Endothelial cell of umbilical vein (primary cell): ENCODE measurements around the gene DUSP16. TPM values are rescaled to one million over a fixed set of nuclear protein-coding genes. Genes with fewer than 3 reads are reported as not detected.

ENCODE experiments used
- BruUV-seq: library from RNA; stranded (reverse); fragments of 400-500 nt; replicated peaks from 2 replicates; lab custom pipeline; 2021; lab: Mats Ljungman, UMichigan
- CTCF ChIA-PET: fragments of 300-600, 350-600 bp; sonication (Branson Sonifier 250); formaldehyde crosslinking; loops from one replicate; lab custom pipeline; 2021; ENCODE audit warnings: antibody characterized with exemption, inconsistent platforms; lab: Charles Lee
- POLR2A ChIA-PET: fragments of 300-600, 350-600 bp; sonication (Branson Sonifier 250); formaldehyde crosslinking; loops from one replicate; lab custom pipeline; 2021; ENCODE audit warnings: antibody characterized with exemption, inconsistent platforms; lab: Charles Lee
- DNase-seq: peaks from one replicate; pipeline ENCODE4 v3.0.0-alpha.2; 2011; ENCODE audit warnings: low read depth, low spot score
- FAIRE-seq: peaks from 2 replicates; lab custom pipeline; 2011; peaks lifted over from hg19 to GRCh38; lab: Jason Lieb, UNC
- H2AFZ ChIP-seq: 2 replicates; pipeline ENCODE4 v1.6.0; 2012; ENCODE audit warnings: low read depth, low read length, control low read depth, inconsistent platforms
- H3K27ac ChIP-seq: 2 replicates; pipeline ENCODE4 v1.5.1; 2011; ENCODE audit warnings: low read depth, mild to moderate bottlenecking, control low read depth, low read length, moderate library complexity; ENCODE audit not compliant: insufficient read depth
- H3K27me3 ChIP-seq, 2 experiments: 2 replicates each; pipeline versions ENCODE4 v1.6.0 to v1.6.1; 2011; ENCODE audit warnings: low read length in 2 of 2, mixed read lengths in 1 of 2; ENCODE audit not compliant: control insufficient read depth in 2 of 2, insufficient read depth in 2 of 2
- H3K36me3 ChIP-seq, 2 experiments: 2 replicates in 1 of 2; 3 replicates in 1 of 2; pipeline ENCODE4 v1.5.1; 2011; ENCODE audit warnings: low read length in 2 of 2, mild to moderate bottlenecking in 1 of 2, moderate library complexity in 1 of 2; ENCODE audit not compliant: control insufficient read depth in 2 of 2, insufficient read depth in 2 of 2; ENCODE audit errors: extremely low read depth in 1 of 2
- H3K4me1 ChIP-seq: 3 replicates; pipeline ENCODE4 v1.5.1; 2011; ENCODE audit warnings: mild to moderate bottlenecking, low read length; ENCODE audit not compliant: control insufficient read depth, insufficient read depth; ENCODE audit errors: extremely low read depth
- H3K4me2 ChIP-seq: 2 replicates; pipeline ENCODE4 v1.6.1; 2011; ENCODE audit warnings: low read length, control low read depth, mixed read lengths; ENCODE audit not compliant: insufficient read depth
- H3K4me3 ChIP-seq, 3 experiments: fragments of 200-600 bp in 1 of 3; sonication (generic), shearing (Covaris generic) in 1 of 3; replicated peaks in 1 of 3; 2 replicates each; pipeline ENCODE4 v1.5.1; 2011 to 2016; ENCODE audit warnings: control low read depth in 3 of 3, low read length in 3 of 3, mild to moderate bottlenecking in 2 of 3, inconsistent platforms in 1 of 3, low read depth in 1 of 3, moderate library complexity in 1 of 3; ENCODE audit not compliant: insufficient read depth in 1 of 3
- H3K79me2 ChIP-seq: 2 replicates; pipeline ENCODE4 v1.6.0; 2012; ENCODE audit warnings: low read length, inconsistent platforms; ENCODE audit not compliant: control insufficient read depth, insufficient read depth
- H3K9ac ChIP-seq: replicated peaks from 2 replicates; pipeline ENCODE3; 2011; ENCODE audit warnings: low read length, control low read depth; ENCODE audit not compliant: insufficient read depth; ENCODE audit errors: extremely low read depth
- H3K9me1 ChIP-seq: replicated peaks from 3 replicates; pipeline ENCODE4 v1.6.0; 2011; ENCODE audit warnings: mild to moderate bottlenecking, low read length; ENCODE audit not compliant: control insufficient read depth, insufficient read depth; ENCODE audit errors: extremely low read depth
- H3K9me3 ChIP-seq: replicated peaks from 2 replicates; pipeline ENCODE4 v1.5.1; 2012; ENCODE audit warnings: low read length, inconsistent platforms; ENCODE audit not compliant: control insufficient read depth, insufficient read depth
- H4K20me1 ChIP-seq: replicated peaks from 2 replicates; pipeline ENCODE3; 2011; ENCODE audit warnings: mild to moderate bottlenecking, low read length; ENCODE audit not compliant: control insufficient read depth, insufficient read depth; ENCODE audit errors: extremely low read depth
- CTCF ChIP-seq, 2 donors: IDR thresholded peaks; 1 replicate in 1 of 2; 2 replicates in 1 of 2; pipeline ENCODE4 v1.5.1; 2011; ENCODE audit warnings: low read length in 2 of 2, mild to moderate bottlenecking in 2 of 2, moderate library complexity in 2 of 2, control low read depth in 1 of 2, inconsistent platforms in 1 of 2, low read depth in 1 of 2; ENCODE audit not compliant: insufficient read depth in 1 of 2; ENCODE audit errors: extremely low read depth in 1 of 2
- EZH2 ChIP-seq: IDR thresholded peaks from 2 replicates; pipeline ENCODE4 v1.6.1; 2012; ENCODE audit warnings: borderline replicate concordance, low read depth, mild to moderate bottlenecking, moderate library complexity, low read length, inconsistent platforms; ENCODE audit not compliant: severe bottlenecking
- FOS ChIP-seq: IDR thresholded peaks from 2 replicates; pipeline ENCODE4 v1.6.1; 2011; ENCODE audit warnings: mild to moderate bottlenecking, low read length, moderate library complexity, borderline replicate concordance; ENCODE audit not compliant: insufficient read depth
- GATA2 ChIP-seq: IDR thresholded peaks from 2 replicates; pipeline ENCODE4 v1.7.0; 2011; ENCODE audit warnings: low read depth, mild to moderate bottlenecking, moderate library complexity, mixed read lengths, low read length; ENCODE audit not compliant: insufficient read length, insufficient read depth
- JUN ChIP-seq: IDR thresholded peaks from 2 replicates; pipeline ENCODE4 v1.6.1; 2011; ENCODE audit warnings: borderline replicate concordance, low read depth; ENCODE audit not compliant: insufficient read length, insufficient read depth
- MAX ChIP-seq: IDR thresholded peaks from 2 replicates; pipeline ENCODE4 v1.6.1; 2011; ENCODE audit not compliant: insufficient read depth, insufficient read length
- MYC ChIP-seq: IDR thresholded peaks from one replicate; pipeline ENCODE4 v1.6.1; 2011; ENCODE audit warnings: mild to moderate bottlenecking, low read depth, low read length
- POLR2A ChIP-seq: IDR thresholded peaks from 2 replicates; pipeline ENCODE4 v1.6.1; 2012; ENCODE audit warnings: low read depth, mild to moderate bottlenecking, control low read depth, low read length
- POLR2AphosphoS5 ChIP-seq: IDR thresholded peaks from 2 replicates; pipeline ENCODE4 v1.6.1; 2012; ENCODE audit warnings: low read depth, mild to moderate bottlenecking, control low read depth, low read length, moderate library complexity; ENCODE audit not compliant: insufficient read depth
- dilution Hi-C: fragments of 300-500 bp; cut with MboI; formaldehyde crosslinking; loops from one replicate; pipeline ENCODE4 v1.15.0; 2019; ENCODE audit warnings: low sequenced_read_pairs; ENCODE audit not compliant: extremely low pct_ligation_motif_present
- intact Hi-C: fragments of 100-400 bp; cut with micrococcal nuclease; formaldehyde crosslinking; loops from one replicate; pipeline ENCODE4 v1.10.0; 2022
- polyA plus RNA-seq, 4 experiments: library from polyadenylated mRNA; depleted of rRNA in 3 of 4; stranded (reverse) in 3 of 4; unstranded in 1 of 4; fragments of >200 nt; gene quantifications; 2 replicates each; pipeline versions ENCODE4 v1.2.1 to v1.2.3, GENCODE V29; 2011 to 2012; ENCODE audit warnings: missing spikeins in 1 of 4
- total RNA-seq: library from RNA; stranded (reverse); gene quantifications from 2 replicates; pipeline ENCODE4 v1.2.3, GENCODE V29; 2021

Gene DUSP16
- total and polyA plus RNA-seq, 2 donors (not counting 3 experiments of a cell fraction or from before 2014, with no cell fraction given): 7.4 to 19.5 TPM

GRCh38 chr12:12564911-12565310, 2.2 kb upstream of the DUSP16 start:
- Histone ChIP-seq H3K9me3 (no peaks in the 10 kb centered on the region), H3K4me1 (peaks cover 18% of the 10 kb centered on the region), H3K9me1 (no peaks in the 10 kb centered on the region), H3K36me3 (no peaks in the 10 kb centered on the region), H3K27me3 (peaks cover 0 to 8% of the 10 kb centered on the region in 2 experiments), H3K27ac (no peak overlapping the region), H4K20me1 (no peaks in the 10 kb centered on the region), H2AFZ (no peak overlapping the region), H3K4me3 (no peak overlapping the region), H3K9ac (no peak overlapping the region), H3K79me2 (peaks cover 11% of the 10 kb centered on the region), H3K4me2 (no peak overlapping the region)
- POLR2A ChIA-PET: no interaction called here
- DNase-seq (no peak), FAIRE-seq (no peak)
- BruUV-seq: no TSS peak
- dilution Hi-C loops: no loop called here
- no peak for TF ChIP-seq POLR2A
- TF ChIP-seq EZH2: no peak
- no peak for TF ChIP-seq MAX
- no peak for TF ChIP-seq MYC
- TF ChIP-seq FOS: no peak
- no peak for TF ChIP-seq GATA2
- TF ChIP-seq CTCF (IDR thresholded peaks at IDR 0.05; ENCODE audit: extremely low read depth in 1 of 2, insufficient read depth in 1 of 2, low read depth in 1 of 2, low read length in 2 of 2): no peak
- TF ChIP-seq POLR2AphosphoS5: no peak
- TF ChIP-seq JUN: no peak
- CTCF ChIA-PET: interaction anchor here (1.3 to 2.7 kb wide), 8 partner anchors 8 to 298 kb away, joined by 3 to 71 read pairs (median 7); partner anchors contain the start of gene LRP6
- intact Hi-C loops: loop anchor here (1.0 to 5.0 kb wide), 6 partner anchors 91 to 483 kb away; partner anchors contain the start of gene CDKN1B
